Heart left ventricle (tissue), 13 donors: ENCODE data around the gene CEP20.
"Not testable (repeated sequence)": the region's sequence is repeated elsewhere in the genome, so short reads cannot be mapped to it uniquely, and the experiment has no call there.

ENCODE experiments used
- CTCF ChIP-seq, 12 donors: fragments of 200-600 bp; sonication (generic) in 4 of 12; IDR thresholded peaks; one replicate each; pipeline versions ENCODE4 v1.5.0 to v1.8.0; 2018 to 2022; ENCODE audit warnings: antibody characterized with exemption in 12 of 12, mild to moderate bottlenecking in 5 of 12
- POLR2A ChIP-seq, 2 donors: fragments of 450-650 bp; IDR thresholded peaks; one replicate each; pipeline ENCODE4 v1.6.1; 2017; ENCODE audit warnings: antibody characterized with exemption in 2 of 2, mild to moderate bottlenecking in 2 of 2, moderate library complexity in 2 of 2
- donor health status: ischemic (EF 13 %, LVEDD 7.1; RV severe dilation, severe dysfunction).
- donor health status: DM: no; HTN: yes; CAD: no.
- donor health status: DM: no; HTN: no; CAD: no.
- donor health status: ischemic (EF 25% LVEDD 6.9; RV normal size, moderate dysfunction).
- donor health status: ischemic (EF 25% LVEDD 5.7; RV mildly dilated, moderate dysfunction).
- donor health status: ischemic (EF 35%, LVEDD 5.7; RV mildly dilated, moderate dysfunction).
- donor health status: nonischemic (EF 11% LVEDD 7.7; RV severe dilation, severe dysfunction).
- donor health status: DM: yes; HTN: yes; CAD: no.
- donor health status: PGD.
- donor health status: ischemic (EF 29% LVEDD 5.4; RV normal size, mild dysfunction).
- donor health status: nonischemic (EF 23%, LVEDD 6.1; RV moderate dilation, normal function).

DNA sequence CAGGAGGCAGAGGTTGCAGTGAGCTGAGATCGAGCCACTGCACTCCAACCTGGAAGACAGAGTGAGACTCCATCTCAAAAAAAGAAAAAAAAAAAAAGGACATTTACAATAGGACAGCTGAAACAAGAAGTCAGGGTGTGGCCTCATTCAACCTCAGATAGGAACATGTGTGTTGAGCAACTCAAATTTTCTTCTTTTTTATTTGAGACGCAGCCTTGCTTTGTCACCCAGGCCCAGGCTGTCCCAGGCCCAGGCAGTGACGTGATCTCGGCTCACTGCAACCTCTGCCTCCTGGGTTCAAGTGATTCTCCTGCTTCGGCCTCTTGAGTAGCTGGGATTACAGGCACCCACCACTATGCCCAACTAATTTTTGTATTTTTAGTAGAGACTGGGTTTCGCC is 48.4 kb upstream of the CEP20 start:
- TF ChIP-seq POLR2A, CTCF (IDR thresholded peaks at IDR 0.05): not testable (repeated sequence)
